HepG2 (cell line): ENCODE results near the gene PML. TPM values are rescaled to one million over a fixed set of nuclear protein-coding genes. Genes with fewer than 3 reads are reported as not detected.

Source experiments
- CENPX ChIP-seq: sonication (generic); formaldehyde crosslinking; IDR thresholded peaks from 2 replicates; pipeline ENCODE4 v1.9.0; 2021; ENCODE audit warnings: mild to moderate bottlenecking, missing genetic modification reagents, moderate library complexity
- DNMT1 ChIP-seq: sonication (generic); formaldehyde crosslinking; IDR thresholded peaks from 2 replicates; pipeline ENCODE4 v1.5.1; 2020; ENCODE audit warnings: mild to moderate bottlenecking, missing genetic modification reagents
- E2F2 ChIP-seq: sonication (generic); formaldehyde crosslinking; IDR thresholded peaks from 2 replicates; pipeline ENCODE4 v1.4.0; 2020; ENCODE audit warnings: missing genetic modification reagents, borderline replicate concordance
- FOXO4 ChIP-seq: sonication (generic); formaldehyde crosslinking; conservative IDR thresholded peaks from 2 replicates; pipeline ENCODE4 v1.8.1; 2023; ENCODE audit warnings: missing genetic modification reagents
- ISL2 ChIP-seq: sonication (generic); formaldehyde crosslinking; IDR thresholded peaks from 2 replicates; pipeline ENCODE4 v1.5.0; 2020; ENCODE audit warnings: missing genetic modification reagents
- MXD3 ChIP-seq: IDR thresholded peaks from 2 replicates; pipeline ENCODE4 v1.6.1; 2016; ENCODE audit warnings: mild to moderate bottlenecking, missing biosample characterization, missing genetic modification reagents
- SP4 ChIP-seq: sonication (generic); formaldehyde crosslinking; IDR thresholded peaks from 2 replicates; pipeline ENCODE4 v1.8.1; 2023; ENCODE audit warnings: mild to moderate bottlenecking, missing genetic modification reagents
- TEAD2 ChIP-seq: sonication (generic); formaldehyde crosslinking; IDR thresholded peaks from 2 replicates; pipeline ENCODE4 v1.9.0; 2021; ENCODE audit warnings: missing genetic modification reagents
- TEF ChIP-seq: sonication (generic); formaldehyde crosslinking; IDR thresholded peaks from 2 replicates; pipeline ENCODE4 v1.5.0; 2020; ENCODE audit warnings: missing genetic modification reagents
- ZNF367 ChIP-seq: sonication (generic); formaldehyde crosslinking; IDR thresholded peaks from 2 replicates; pipeline ENCODE4 v1.4.0; 2020; ENCODE audit warnings: missing genetic modification reagents, borderline replicate concordance
- ZNF382 ChIP-seq: sonication (generic); formaldehyde crosslinking; IDR thresholded peaks from 2 replicates; pipeline ENCODE4 v1.5.0; 2020; ENCODE audit warnings: missing genetic modification reagents, mild to moderate bottlenecking, borderline replicate concordance
- ZNF503 ChIP-seq: sonication (generic); formaldehyde crosslinking; IDR thresholded peaks from 2 replicates; pipeline ENCODE4 v1.4.0; 2020; ENCODE audit warnings: missing genetic modification reagents
- ZNF567 ChIP-seq: sonication (generic); formaldehyde crosslinking; IDR thresholded peaks from 2 replicates; pipeline ENCODE4 v1.8.1; 2023; ENCODE audit warnings: mild to moderate bottlenecking, missing genetic modification reagents, borderline replicate concordance
- ZNF646 ChIP-seq: sonication (generic); formaldehyde crosslinking; IDR thresholded peaks from 2 replicates; pipeline ENCODE4 v1.9.0; 2021; ENCODE audit warnings: mild to moderate bottlenecking, missing genetic modification reagents
- ZNF672 ChIP-seq: sonication (generic); formaldehyde crosslinking; IDR thresholded peaks from 2 replicates; pipeline ENCODE4 v1.8.1; 2022; ENCODE audit warnings: missing genetic modification reagents
- ZNF713 ChIP-seq: sonication (generic); formaldehyde crosslinking; IDR thresholded peaks from 2 replicates; pipeline ENCODE4 v1.4.0; 2020; ENCODE audit warnings: mild to moderate bottlenecking, missing genetic modification reagents
- ZNF773 ChIP-seq: sonication (generic); formaldehyde crosslinking; IDR thresholded peaks from 2 replicates; pipeline ENCODE4 v1.4.0; 2020; ENCODE audit warnings: missing genetic modification reagents, borderline replicate concordance
- polyA plus RNA-seq, 8 experiments: library from polyadenylated mRNA; depleted of rRNA in 3 of 8; stranded (reverse) in 7 of 8; unstranded in 1 of 8; fragments of >200 nt; fragmentation: Illumina TruSeq in 4 of 8; extraction: Trizol in 4 of 8; gene quantifications; 2 replicates each; pipeline versions ENCODE4 v1.2.1 to v1.2.3, GENCODE V29; 2011 to 2016; ENCODE audit warnings: low read depth in 4 of 8, missing spikeins in 1 of 8, mixed read lengths in 1 of 8; ENCODE audit not compliant: insufficient read depth in 1 of 8
- total RNA-seq, 5 experiments: library from RNA; depleted of rRNA; stranded (reverse); fragments of >200 nt; fragmentation: Illumina TruSeq; extraction: Trizol; gene quantifications; 2 replicates each; pipeline ENCODE4 v1.2.3, GENCODE V29; 2016; ENCODE audit warnings: low read depth in 1 of 5

Gene PML
- total and polyA plus RNA-seq, 2 of the 13 experiments (the other 11 are each of a cell fraction or from before 2014, with no cell fraction given), result 2.9 to 3.9 TPM

GRCh38 chr15:73991726-73992593, 2.6 kb upstream of the PML start, which contains the start of gene STOML1 (continued):
- TF ChIP-seq FOXO4 (CRISPR knock-in tag) (no peak), SP4 (peak; percentile 84), ZNF672 (CRISPR knock-in tag) (no peak), ZNF773 (CRISPR knock-in tag) (no peak), E2F2 (CRISPR knock-in tag) (no peak), CENPX (CRISPR knock-in tag) (no peak), TEAD2 (CRISPR knock-in tag) (no peak), ZNF646 (CRISPR knock-in tag) (no peak), TEF (CRISPR knock-in tag) (no peak), ZNF713 (CRISPR knock-in tag) (no peak), DNMT1 (no peak), ZNF367 (CRISPR knock-in tag) (no peak), ZNF567 (CRISPR knock-in tag) (no peak), MXD3 (no peak), ZNF382 (no peak), ZNF503 (no peak), ISL2 (CRISPR knock-in tag) (no peak)
